ENCODE measurements around the gene ARFGAP1.

ARFGAP1 gene

DNA sequence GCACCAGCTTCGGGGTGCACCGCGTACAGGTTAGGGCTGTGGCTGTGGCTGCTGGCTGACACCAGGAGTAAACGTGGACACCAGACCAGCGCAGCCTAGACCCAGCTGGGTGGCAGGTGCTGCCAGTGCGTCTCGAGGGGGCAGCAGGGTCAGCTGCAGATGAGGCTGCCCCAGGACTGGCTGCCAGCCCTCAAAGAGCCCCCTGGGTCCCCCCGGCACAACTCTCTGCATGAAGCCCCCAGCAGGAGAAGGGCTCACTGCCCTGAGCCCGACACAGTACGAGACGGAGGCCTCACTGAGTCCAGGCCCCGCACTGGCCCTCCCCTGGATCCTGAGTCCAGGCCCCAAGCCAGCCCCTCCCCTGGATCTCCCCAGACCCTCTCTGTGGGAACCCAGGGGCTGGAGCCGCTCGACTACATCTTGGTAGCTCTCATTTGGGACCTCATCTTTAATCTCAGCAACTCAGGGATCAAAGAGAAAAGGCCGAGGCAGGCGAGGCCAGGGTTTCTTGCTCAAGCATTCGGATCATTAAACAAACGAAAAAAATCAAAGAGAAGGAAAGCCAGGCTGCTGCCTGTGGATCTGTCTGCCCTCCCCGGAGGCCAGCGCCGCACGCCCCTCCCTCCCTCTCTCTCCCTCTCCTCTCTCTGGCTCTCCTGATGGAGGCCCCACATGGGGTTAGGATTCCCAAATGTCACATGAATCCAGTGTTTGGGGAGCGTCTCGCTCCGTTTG lies 11.4 kb upstream of the ARFGAP1 start:
- no peak for DNase-seq

DNA sequence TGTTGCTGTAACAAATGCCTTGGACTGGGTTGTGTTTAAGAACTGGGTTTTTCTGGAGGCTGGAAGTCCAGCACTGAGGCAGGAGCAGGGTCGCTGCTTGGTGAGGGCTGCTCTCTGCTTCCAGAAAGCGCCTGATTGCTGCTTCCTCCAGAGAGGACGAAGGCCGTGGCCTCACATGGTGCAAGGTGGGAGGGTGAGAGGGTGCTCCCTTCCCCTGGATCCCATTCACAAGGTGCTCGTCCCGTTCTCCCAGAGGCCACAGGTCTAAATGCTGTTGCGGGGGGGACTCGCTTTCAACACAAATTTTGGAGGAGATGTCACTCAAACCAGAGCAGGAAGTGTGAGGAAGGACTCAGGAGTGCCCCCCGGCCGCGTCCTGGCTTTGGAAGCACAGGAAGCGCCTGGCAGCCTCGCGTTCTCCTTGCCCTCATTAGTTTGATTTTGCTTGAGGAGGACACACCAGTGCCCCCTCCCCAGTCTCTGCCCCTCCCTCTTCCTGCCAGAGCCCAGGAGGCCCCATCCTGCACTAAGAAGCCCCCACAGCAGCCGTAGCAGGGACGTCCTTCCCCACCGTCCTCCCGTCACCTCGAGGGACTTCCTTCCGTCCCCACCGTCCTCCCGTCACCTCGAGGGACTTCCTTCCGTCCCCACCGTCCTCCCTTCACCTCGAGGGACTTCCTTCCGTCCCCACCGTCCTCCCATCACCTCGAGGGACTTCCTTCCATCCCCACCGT lies 10.7 kb upstream of the ARFGAP1 start:
- no peak for DNase-seq

DNA sequence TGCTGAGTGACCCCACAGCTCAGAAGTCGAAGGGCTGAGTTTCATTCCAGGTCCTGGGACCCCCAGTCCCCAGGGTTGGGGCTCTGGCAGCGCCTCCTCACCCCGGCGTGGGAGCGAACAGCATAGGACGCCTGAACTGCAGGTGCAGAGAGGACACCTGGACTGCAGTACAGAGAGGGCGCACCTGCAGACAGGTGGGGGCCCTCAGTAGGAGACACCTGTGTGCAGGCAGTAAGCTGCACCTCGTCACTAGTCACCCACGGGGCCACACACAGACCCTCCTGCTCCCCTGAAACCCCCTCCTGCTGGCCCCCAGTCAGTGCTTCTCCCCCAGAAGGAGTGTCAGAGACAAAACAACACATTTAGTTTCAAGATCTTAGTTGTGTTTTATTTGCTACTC lies 9.8 kb upstream of the ARFGAP1 start:
- DNase-seq = no peak

DNA sequence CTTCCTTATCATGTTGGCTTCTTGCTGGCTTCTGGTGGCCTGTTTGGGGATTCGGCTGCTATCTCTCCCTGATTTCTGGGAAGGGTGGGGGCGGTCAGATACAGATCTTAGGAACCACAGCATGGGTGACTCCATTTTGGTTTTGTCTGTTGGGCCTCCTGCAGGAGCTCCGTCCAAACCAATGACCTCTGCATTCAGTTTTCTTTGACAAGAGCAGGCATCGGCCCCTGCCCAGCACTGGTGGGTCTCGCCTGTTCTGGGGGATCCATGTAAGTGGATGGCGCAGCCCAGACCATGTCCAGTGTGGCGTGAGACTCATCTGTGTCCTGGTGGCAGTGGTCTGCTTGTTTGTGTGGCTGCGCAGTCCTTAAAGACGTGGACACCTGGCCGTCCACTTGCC lies 8.6 kb upstream of the ARFGAP1 start:
- DNase-seq = no peak

DNA sequence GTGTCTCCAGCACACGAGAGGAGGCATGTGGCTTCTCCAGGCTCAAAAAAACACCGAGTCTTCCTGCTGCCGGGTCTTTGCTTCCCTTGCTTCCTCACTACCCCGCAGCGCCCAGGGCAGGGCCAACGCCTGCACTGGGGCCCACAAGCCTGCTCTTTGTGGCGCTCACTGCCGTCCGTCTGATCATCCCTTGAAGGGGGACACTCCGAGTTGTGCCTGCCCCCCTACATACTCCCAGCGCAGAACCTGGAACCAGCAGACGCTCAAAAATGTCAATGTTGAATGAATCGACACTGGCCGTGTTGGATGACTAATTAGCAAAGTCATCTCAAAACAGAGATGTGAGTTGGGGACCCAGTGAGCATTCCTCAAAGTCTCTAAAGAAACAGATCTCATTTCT lies 8.1 kb upstream of the ARFGAP1 start:
- no peak for DNase-seq

DNA sequence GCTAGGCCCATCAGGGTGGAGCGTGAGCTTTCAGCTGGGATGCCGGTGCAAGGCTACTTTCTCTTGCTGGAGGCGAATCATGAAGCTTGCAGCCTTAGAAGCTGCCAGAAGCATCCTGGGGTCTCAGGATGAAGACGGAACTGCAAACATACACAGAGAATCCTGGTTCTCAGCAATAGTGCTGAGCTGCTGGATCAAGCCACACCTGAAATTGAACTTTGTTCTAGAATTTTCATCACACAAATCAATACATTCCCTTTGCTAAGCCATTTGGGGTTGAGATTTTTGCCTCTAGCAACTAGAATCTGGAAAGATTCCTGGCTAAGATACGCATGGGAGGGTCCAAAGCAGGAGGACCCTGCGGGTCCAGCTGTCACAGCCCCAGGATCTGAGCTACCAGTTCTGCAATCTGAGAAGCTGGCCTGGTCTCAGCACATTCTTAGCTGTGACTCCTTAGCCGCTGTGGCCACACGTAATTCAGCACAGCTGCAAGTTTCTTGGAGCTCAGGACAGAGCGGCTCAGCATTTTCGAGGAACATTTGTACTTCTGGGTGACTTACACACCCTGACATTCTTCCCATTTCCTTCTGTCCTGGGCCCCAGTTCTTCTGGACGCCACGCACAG lies 6.6 kb upstream of the ARFGAP1 start:
- DNase-seq = no peak

DNA sequence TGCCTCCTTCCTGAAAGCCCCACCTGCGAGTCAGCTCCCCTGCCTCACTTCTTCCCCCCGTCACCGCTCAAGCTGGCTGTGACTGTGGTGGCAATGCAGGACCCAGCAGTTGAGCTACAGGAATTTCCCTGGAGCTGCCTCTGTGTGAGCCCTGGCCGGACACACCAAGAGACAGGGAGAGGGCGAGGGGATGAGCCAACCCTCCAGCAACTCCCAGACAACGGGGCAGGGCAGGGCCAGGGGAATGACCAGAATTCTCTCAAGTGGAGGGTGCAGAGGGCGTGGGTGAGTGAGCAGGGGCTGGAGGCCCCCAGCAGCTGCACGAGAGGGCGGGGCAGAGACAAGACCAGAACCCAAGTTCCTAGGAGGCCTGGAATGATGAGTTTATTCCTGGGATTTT lies 4.9 kb upstream of the ARFGAP1 start:
- no peak for DNase-seq

DNA sequence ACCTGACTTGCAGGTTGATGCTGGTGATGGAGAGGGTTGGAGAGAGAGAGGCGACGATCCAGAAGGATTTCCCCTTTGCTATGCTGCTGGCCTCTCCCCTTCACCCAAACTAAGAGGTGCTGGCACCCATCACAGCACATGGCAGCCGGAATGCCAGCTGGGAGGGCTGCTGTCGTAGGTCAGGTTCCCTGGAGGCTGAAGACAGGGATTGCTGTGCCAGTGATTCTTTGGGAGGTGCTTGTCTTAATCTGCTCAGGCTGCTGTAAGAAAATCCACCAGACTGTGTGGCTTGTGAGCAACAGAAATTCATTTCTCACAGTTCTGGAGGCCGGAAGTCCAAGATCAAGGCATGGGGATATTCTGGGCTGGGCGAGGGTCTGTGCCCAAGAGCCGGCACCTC lies 4.4 kb upstream of the ARFGAP1 start:
- DNase-seq = no peak

DNA sequence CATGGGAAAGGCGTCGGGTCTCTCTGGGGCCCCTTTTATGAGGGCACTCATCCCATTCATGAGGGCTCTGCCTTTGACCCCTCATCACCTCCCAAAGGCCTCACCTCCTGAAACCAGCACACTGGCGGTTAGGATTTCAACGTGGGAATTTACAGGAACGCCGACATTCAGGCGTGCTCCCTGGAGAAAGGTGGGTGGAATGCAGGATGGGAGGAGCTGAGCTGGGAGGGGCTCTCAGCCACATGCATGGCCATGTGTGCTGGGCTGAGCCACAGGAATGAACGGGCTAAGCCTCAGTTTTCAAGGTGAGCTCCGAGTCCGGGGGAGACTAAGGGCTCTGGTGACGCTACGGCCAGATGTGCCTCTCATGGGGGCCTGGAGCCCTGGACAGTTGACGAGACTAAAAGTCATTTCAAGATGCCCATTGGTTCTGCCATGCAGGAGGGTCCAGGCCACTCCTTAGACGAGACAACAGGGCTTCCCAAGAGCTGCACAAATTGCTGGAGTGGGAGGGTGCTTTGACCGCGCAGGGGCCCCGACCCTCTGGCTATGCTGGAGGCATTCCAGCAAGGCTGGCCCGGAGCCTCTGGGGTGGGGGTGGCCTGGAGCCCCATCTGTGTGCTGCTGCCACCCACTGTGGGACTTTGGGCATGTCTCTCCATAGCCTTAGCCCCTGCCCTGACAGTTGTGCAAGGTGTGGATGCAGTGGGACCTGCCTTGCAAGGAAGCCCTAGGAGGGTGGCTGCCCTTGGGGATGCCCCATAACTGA lies 3.8 kb upstream of the ARFGAP1 start:
- no peak for DNase-seq

DNA sequence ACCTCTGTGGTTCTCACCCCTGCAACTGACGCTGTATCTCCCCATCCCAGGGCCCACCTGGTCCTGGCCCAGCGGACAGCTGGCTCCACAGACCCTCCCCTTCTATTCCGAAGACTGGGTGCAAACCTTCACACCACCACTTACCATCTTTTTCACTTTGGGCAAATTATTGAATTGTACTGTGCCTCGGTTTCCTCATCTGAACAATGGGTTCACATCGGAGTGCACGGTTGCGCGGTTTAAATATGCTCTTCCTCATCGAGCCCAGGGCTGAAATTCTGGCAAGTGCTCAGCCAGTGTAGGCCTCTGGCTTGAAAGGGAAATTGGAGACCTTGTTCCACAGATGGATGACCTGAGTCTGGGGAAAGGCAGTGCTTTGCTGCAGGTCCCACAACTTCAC lies 2.9 kb upstream of the ARFGAP1 start:
- DNase-seq = no peak

DNA sequence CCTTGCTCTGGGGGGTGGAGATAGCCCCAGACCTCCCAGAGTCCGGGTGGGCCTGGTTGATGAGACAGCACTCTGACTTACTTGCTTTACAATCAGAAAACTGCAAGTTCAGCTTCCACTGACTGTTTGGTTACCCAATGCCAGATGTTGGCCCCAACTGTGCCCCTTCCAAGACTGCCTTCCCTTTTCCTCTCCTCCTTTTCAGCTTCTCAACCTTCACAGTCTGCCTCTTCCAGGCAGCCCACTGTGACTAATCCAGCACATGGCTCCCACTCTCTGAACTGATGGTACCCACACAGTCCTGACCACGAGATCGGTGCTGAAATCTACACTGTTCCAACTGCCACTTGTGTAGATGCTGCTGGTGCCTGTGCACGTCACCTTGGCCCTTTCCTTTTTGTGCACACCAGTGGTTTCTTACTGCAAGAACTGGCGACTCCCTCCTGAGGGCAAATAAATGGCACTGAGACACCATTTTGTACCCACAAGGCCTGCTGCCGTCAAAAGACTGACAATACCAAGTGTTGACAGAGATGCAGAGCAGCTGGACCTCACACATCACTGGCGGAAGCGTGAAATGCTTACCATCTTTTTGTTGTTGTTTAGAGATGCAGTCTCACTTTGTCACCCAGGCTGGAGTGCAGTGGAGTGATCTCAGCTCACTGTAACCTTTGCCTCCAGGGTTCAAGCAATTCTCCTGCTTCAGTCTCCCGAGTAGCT lies 1.8 kb upstream of the ARFGAP1 start:
- no peak for DNase-seq

DNA sequence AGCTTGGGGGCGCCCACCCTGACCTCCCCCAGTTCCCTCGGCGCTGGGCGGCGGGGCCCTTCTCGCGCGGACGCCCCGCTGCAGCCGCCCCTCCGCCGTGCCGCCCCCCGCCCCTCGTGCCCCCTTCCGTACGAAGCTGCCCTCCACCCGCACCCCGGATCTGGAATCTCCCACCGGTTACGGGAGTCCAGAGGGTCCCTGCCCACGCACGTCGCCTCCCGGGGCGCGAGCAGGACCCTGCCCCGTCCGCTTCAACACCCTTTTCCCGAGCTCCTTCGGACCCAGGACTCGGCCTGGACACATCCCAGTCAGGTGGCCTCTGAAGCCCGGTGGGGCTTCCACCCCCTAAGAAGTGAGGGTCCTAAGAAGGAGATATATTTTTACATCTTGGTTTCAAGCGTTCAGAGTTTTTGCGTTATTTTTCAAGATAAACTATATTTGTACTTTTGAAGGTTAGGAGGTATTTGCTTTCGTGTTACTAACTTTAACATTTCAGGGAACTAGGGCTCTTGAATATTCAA lies 506 bp downstream of the ARFGAP1 start:
- no peak for DNase-seq

DNA sequence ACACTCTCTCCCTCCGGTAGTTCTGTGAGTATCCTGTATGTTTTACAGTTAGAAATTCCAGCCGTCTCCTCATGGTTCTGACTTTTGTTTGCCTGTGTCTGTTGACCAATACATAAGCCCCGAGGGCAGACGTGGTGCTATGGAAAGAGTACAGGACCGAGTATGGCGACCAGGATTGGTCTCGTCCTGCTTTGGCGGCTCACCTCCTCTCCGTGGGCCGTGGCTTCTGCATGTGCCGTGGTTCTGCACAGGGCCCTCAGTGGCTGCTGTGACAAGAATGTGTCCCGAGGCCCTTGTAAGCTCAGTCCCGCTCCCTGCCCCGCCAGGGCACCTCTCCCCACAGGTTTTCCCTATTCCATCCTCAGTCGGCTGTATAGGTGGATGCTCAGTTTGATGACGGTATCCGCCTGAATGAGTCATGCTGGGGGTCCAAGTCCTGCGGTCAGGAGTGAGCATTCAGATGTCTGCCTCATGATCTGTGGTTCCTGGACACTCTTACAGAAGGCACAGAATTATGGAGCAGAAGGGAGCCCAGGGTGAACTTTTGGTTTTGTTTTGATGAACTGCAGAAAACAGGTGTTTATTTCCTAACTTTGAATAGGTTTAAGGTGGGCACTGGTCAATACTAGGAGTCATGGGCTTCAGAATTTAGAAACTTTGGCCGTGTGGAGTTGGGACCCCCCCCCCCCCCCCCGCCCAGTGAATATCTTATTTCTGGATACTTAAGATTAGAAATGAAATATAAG lies 1.2 kb downstream of the ARFGAP1 start:
- no peak for DNase-seq

DNA sequence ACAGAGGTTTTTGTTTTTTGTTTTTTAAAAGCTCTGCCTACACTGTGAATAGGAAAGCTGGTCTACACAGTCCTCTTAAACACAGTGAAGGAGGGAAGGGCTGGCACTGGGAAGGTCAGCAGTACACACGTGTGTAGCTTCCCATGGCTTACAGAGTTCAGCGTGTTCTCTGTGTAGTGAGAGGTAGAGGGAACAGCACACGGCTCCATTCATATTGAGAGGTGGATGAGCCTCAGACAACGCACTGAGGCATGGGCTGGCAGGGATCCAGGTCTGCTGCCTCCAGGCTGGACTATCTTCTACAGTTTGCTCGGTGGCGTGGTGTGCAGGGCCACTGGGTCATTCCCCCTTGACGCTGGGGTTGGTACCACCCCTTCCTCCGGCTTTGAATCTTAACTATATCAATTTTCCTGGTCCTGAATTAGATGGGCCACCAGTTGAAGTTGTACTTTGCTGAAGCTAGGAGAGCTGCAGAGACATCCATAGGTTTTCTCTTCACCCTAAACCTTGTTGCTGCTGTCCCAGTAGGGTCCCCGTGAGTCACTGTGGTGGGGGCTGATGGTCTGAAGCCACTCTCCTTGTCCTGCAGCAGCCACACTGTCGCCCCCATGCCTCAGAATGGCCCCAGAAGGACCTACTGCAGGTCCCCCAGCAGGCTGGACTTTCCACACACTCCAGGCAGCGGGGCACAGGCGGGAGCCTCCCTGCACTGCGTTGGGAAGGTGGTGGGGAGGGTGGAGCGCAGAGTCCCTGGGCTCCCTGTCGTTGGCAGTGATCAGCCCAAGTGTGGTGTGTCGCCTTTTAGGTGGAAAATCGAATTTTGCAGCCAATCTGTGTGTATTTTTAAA lies 2.0 kb downstream of the ARFGAP1 start:
- no peak for DNase-seq

DNA sequence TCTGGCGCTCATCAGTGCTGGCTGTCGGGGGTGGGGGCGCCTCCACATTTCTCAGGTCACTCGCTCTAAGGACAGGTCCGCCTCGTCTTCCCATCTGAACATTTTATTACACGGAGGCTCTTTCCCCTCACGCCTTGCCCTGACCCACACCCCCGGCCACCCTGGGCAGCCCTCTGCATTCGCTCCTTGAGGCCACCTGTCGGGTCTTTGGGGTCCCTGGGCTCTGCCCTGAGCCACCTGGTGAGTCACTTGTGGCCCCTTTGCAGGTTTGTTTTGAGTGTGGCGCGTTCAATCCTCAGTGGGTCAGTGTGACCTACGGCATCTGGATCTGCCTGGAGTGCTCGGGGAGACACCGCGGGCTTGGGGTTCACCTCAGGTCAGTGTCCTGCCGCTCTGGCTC lies 3.2 kb downstream of the ARFGAP1 start:
- no peak for DNase-seq

DNA sequence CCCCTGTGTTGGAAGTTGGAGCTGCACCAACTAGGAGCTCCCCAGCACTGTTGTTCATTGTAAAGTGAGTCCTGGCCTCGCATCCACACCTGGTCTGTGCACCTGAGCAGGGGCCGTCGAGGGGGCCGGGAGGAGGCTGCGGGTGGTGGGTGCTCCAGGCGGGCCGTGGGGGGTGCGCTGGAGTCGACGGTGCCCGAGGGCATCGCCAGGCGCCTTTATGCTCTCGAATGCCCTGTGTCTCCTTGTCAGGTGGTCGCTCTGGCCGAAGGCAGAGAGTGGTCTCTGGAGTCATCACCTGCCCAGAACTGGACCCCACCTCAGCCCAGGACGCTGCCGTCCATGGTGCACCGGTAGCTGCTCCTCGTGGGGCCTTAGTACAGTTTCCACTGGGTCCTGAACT lies 4.3 kb downstream of the ARFGAP1 start:
- no peak for DNase-seq

DNA sequence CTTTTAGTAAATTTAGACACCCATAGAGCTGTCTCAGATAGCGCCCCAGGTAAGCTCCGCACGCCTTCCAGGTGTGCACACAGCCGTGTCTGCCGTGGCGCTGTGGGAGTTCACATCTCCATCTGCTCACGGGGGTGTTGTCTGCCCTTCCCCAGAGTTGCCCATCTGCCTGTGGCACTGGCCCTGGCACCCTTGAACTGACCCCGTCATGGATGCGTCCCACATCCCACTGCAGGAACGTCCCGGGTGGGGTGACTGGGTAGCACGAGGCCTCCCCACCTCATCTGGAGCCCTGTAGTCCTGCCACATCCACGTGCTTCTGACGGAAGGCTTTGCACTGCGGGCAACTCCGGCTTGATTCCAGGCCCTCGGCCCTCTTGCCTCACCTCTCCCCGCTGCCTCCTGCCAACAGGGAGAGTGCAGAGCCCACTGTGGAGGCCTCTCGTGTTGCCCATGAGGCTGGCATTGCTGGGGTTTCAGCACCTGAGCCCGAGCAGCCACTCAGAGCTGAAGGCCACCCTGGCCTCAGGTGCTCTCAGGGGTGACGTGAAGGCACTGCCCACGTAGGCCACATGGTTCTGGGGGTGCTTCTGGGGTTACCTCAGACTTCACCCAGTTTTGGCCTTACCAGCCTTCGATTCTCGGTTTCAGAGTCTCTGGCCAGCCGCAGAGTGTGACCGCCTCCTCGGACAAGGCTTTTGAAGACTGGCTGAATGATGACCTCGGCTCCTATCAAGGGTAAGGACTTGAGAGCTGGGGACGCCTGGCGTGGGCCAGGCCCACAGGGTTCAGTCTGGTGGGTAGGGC lies 5.1 kb downstream of the ARFGAP1 start:
- DNase-seq = no peak

DNA sequence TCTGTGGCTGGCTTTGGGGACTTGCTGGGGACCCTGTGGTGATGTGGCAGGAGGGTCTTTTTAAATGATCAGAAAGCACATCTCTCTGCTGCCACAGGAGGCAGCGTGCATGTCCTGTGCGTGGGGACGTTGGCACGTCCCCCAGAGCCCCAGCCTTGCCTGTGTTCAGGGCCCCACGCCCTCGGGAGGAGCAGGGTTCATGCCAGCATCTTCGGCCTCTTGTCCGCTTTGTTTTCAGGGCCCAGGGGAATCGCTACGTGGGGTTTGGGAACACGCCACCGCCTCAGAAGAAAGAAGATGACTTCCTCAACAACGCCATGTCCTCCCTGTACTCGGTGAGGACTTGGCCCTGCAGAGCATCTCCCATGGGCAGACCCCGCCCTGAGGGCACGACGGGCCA lies 6.0 kb downstream of the ARFGAP1 start:
- no peak for DNase-seq

DNA sequence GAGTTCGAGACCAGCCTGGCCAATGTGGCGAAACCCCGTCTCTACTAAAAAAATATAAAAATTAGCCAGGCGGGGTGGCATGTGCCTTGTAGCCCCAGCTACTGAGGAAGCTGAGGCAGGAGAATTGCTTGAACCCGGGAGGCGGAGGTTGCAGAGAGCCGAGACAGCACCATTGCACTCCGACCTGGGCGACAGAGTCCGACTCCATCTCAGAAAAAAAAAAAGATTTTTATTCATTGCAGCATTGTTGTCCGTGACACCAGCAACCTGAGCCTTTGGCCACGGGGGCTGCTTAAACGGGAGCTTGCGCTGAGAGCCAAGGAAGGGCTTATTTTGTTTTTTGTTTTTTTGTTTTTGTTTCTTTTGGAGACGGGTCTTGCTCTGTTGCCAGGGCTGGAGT lies 7.3 kb downstream of the ARFGAP1 start:
- no peak for DNase-seq

DNA sequence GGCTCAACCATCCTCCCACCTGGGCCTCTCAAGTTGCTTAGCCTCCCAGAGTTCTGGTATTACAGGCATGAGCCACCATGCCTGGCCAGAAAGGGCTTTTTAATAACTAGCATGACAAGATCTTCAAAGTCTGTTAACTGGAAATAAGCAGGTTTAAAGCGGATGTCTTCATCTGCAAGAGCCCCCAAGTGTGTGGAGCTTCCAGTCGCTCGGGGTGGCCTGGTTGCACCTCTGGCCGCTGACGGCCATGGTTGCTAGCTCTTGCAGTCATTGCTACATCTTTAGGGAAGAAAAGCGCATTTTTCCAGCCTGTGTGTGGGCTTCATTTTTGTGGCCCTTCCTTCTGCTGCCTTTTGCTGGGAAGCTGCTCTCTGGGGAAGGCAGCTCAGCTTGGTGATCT lies 7.8 kb downstream of the ARFGAP1 start:
- DNase-seq = no peak

All from NCI-H1105 (cell line).